ENCODE measurements around the gene ELK3. TPM values are rescaled to one million over a fixed set of nuclear protein-coding genes. Genes with fewer than 3 reads are reported as not detected.

Gene ELK3
- total RNA-seq, 1 experiment from 2014 or later = 5.7 TPM

GRCh38 chr12:96256672-96257361, 62.6 kb downstream of the ELK3 start:
- H3K36me3 ChIP-seq = peaks cover 42% of the 10 kb centered on the region
- no peak for DNase-seq
- no peaks in the 10 kb centered on the region for H3K27me3 ChIP-seq
- no peak overlapping the region for H3K4me3 ChIP-seq
- no peaks in the 10 kb centered on the region for H3K9me3 ChIP-seq

- DNase-seq = no peak
Observed at GRCh38 chr12:96257550-96258103, 63.5 kb downstream of the ELK3 start.

DNA sequence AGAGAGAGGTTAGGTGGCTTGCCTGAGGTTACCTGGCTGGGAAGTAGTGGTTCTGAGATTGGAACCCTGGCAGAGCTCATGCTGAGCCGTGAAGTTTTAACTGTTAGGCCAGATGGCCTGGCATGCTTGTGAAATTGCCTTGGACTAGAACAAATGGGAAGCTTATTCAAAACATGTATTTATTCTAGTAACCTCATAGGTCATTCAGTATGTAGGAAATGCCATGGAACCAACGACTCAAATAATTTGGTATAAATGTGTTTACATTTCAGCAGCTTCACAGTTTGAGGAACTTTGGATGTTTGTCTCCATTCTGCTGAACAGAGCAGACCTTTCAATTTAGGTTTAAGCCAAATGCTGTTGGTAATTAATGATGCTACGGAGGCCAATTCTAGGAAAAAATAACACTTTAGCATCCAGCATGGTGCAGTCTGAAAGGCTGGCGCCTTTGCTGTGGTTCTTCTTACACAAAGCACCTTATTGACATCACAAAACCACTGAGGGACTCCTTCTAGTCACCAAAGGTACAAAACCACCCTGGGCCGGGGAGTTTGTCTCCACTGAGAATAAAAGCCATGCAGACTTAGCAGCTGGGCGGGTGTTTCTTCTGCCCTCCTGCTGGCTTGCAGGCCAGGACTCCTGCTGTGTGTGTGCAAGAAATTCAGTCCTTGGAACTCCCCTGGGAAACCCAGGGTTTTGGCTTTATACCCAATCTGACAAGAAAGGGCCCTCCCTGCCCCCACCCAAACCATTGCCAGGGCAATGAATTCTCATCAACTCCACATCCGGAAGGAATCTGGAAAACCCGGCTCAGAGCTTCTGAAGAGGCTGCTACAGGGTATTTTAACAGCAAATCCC, 64.2 kb downstream of the ELK3 start:
- DNase-seq = peak; percentile 62
- no peak overlapping the region for H3K4me3 ChIP-seq
- no peaks in the 10 kb centered on the region for H3K27me3 ChIP-seq
- H3K9me3 ChIP-seq = no peaks in the 10 kb centered on the region
- peaks cover 30% of the 10 kb centered on the region for H3K36me3 ChIP-seq

More at GRCh38 chr12:96257550-96258103, 63.5 kb downstream of the ELK3 start:
- H3K4me3 ChIP-seq = no peak overlapping the region
- H3K36me3 ChIP-seq = peaks cover 34% of the 10 kb centered on the region
- H3K9me3 ChIP-seq = no peaks in the 10 kb centered on the region
- H3K27me3 ChIP-seq = no peaks in the 10 kb centered on the region

GRCh38 chr12:96260231-96260630, 66.1 kb downstream of the ELK3 start:
- no peak for DNase-seq
- no peak overlapping the region for H3K4me3 ChIP-seq
- no peaks in the 10 kb centered on the region for H3K9me3 ChIP-seq
- peaks cover 43% of the 10 kb centered on the region for H3K36me3 ChIP-seq
- H3K27me3 ChIP-seq = no peaks in the 10 kb centered on the region

- no peaks in the 10 kb centered on the region for H3K27me3 ChIP-seq
- no peak for DNase-seq
- peaks cover 46% of the 10 kb centered on the region for H3K36me3 ChIP-seq
- no peak overlapping the region for H3K4me3 ChIP-seq
- H3K9me3 ChIP-seq = no peaks in the 10 kb centered on the region
Observed at GRCh38 chr12:96260644-96261043, 66.5 kb downstream of the ELK3 start.

GRCh38 chr12:96261557-96261956, 67.4 kb downstream of the ELK3 start:
- Histone ChIP-seq H3K36me3 (peaks cover 52% of the 10 kb centered on the region), H3K27me3 (no peaks in the 10 kb centered on the region), H3K9me3 (no peaks in the 10 kb centered on the region), H3K4me3 (no peak overlapping the region)
- no peak for DNase-seq

DNA sequence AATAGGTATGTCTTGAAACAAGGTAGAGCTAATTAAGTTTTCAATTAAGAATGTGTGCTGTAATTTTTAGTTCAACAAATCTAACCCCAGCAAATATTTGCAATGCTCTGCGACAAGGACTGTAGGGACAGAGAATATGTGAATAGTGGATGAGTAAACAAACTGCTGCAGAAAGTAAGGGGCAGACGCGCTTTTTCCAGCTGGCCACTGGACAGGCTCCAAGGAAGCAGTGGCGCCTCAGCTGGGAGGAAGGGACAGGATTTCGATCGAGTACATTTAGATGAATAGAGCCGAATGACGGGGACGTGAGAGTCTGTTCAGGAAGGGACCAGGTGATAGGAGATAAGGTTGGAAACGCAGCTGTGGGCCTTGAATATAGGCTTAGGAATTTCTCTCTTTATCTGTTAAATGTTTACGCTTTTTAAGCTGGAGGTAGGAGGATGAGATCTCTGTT, 69.3 kb downstream of the ELK3 start:
- H3K36me3 ChIP-seq = peaks cover 56% of the 10 kb centered on the region
- H3K4me3 ChIP-seq = no peak overlapping the region
- H3K27me3 ChIP-seq = no peaks in the 10 kb centered on the region
- no peak for DNase-seq
- H3K9me3 ChIP-seq = no peaks in the 10 kb centered on the region

GRCh38 chr12:96265400-96265799, 71.2 kb downstream of the ELK3 start:
- DNase-seq = no peak
- Histone ChIP-seq H3K36me3 (peaks cover 61% of the 10 kb centered on the region), H3K27me3 (no peaks in the 10 kb centered on the region), H3K9me3 (no peaks in the 10 kb centered on the region), H3K4me3 (no peak overlapping the region)

- no peak overlapping the region for H3K4me3 ChIP-seq
- H3K9me3 ChIP-seq = no peaks in the 10 kb centered on the region
- peaks cover 58% of the 10 kb centered on the region for H3K36me3 ChIP-seq
- H3K27me3 ChIP-seq = no peaks in the 10 kb centered on the region
- DNase-seq = no peak
Observed at GRCh38 chr12:96265836-96266235, 71.7 kb downstream of the ELK3 start.

GRCh38 chr12:96266238-96266637, 72.1 kb downstream of the ELK3 start:
- peaks cover 58% of the 10 kb centered on the region for H3K36me3 ChIP-seq
- H3K27me3 ChIP-seq = no peaks in the 10 kb centered on the region

DNA sequence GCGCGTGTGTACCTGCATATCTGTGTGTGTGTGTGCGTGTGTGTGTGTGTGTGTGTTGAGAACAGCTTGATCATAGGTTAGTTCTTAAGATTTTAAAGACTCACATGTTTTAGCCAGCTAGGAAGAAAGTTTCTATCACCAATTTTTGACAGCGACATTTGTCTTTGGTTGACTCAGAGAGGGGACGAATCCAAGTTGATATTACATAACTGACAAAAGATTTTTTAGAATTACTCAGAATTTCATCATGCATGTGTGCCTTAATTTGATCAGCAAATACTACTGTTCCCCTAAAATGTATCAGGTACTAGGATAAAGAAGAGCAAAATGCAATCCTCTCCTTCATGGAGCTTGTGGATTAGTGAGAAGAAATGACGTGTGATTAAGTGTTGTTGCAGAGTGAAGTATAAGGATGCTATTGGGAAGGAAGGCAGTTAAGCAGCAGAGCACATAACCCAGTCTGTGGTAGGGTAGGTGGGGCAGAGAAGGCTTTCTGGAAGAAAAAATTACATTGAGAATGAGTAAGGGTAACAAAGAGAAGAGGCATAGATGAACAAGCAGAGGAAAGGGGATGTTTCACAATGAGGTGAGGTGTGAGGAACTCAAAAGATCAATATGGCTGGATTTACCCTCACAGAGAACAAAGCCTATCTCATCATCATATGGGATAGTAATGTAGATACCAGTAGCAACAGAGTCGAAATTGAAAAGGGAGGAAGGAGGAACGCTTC, 77.5 kb downstream of the ELK3 start:
- H3K36me3 ChIP-seq = peaks cover 58% of the 10 kb centered on the region
- H3K9me3 ChIP-seq = no peaks in the 10 kb centered on the region
- no peak for DNase-seq
- H3K27me3 ChIP-seq = no peaks in the 10 kb centered on the region
- H3K4me3 ChIP-seq = no peak overlapping the region

More at GRCh38 chr12:96266238-96266637, 72.1 kb downstream of the ELK3 start:
- Histone ChIP-seq H3K4me3 (no peak overlapping the region), H3K9me3 (no peaks in the 10 kb centered on the region)
- DNase-seq = no peak

DNA sequence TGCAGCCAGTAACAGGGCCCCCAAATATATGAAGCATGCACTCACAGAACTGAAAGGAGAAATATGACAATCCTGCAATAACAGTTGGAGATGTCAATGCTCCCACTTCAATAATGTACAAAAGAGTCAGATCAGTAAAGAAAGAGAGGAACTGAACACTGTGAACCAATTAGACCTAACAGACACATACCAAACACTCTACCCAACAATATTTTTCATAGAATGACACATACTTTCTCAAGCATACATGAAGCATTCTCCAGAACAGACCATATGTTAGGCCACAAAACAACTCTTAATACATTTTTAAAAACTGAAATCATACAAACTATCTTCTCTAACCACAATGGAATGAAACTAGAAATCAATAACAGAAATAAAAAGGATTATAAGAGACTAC, 80.2 kb downstream of the ELK3 start:
- DNase-seq = no peak
- H3K36me3 ChIP-seq = peaks cover 52% of the 10 kb centered on the region
- no peaks in the 10 kb centered on the region for H3K27me3 ChIP-seq
- H3K9me3 ChIP-seq = no peaks in the 10 kb centered on the region
- no peak overlapping the region for H3K4me3 ChIP-seq

- no peak for DNase-seq
- H3K9me3 ChIP-seq = no peaks in the 10 kb centered on the region
- peaks cover 65% of the 10 kb centered on the region for H3K36me3 ChIP-seq
- H3K27me3 ChIP-seq = no peaks in the 10 kb centered on the region
- H3K4me3 ChIP-seq = no peak overlapping the region
Observed at GRCh38 chr12:96285158-96285557, 91.0 kb downstream of the ELK3 start.

GRCh38 chr12:96289067-96289466, 94.9 kb downstream of the ELK3 start:
- DNase-seq = no peak
- H3K4me3 ChIP-seq = no peak overlapping the region

DNA sequence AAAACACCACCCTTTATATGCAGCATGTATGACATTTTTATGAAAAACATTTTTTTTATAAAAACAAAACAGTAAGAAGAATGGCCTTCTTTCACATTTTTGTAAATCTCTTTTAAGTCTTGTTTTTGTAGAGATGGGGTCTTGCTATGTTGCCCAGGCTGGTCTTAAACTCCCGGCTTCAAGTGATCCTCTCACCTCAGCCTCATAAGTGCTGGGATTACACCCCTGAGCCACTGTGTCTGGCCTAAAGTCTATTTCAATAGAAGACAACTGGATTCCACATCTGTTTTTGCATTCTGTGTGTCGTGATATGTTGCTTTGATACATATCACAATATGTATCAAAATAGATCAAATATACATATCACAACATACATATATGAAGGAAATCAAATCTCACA, 98.9 kb downstream of the ELK3 start:
- Histone ChIP-seq H3K4me3 (no peak overlapping the region), H3K36me3 (peaks cover 34% of the 10 kb centered on the region), H3K9me3 (no peaks in the 10 kb centered on the region), H3K27me3 (no peaks in the 10 kb centered on the region)
- no peak for DNase-seq

More at GRCh38 chr12:96289067-96289466, 94.9 kb downstream of the ELK3 start:
- no peaks in the 10 kb centered on the region for H3K27me3 ChIP-seq
- no peaks in the 10 kb centered on the region for H3K9me3 ChIP-seq
- H3K36me3 ChIP-seq = peaks cover 41% of the 10 kb centered on the region

DNA sequence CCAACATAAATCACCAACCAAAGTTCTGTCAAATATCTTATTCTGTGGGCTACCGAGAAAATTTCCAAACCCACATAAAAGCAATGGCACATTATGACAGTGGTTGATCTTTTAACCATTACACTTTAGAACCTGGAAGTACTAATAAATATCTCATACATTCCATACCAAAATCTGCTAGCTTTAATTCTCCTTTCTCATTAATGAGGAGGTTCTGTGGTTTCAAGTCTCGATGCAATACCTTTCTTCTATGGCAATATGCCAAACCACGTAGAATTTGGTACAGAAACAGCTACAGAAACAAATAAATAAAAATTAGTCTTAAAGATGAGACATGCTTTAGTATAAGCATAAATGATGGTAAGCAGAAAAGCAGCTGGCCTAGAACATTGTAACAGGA, 100.7 kb downstream of the ELK3 start:
- no peak for DNase-seq
- peaks cover 29% of the 10 kb centered on the region for H3K36me3 ChIP-seq
- H3K9me3 ChIP-seq = no peaks in the 10 kb centered on the region
- no peak overlapping the region for H3K4me3 ChIP-seq
- no peaks in the 10 kb centered on the region for H3K27me3 ChIP-seq

All from MG63 (cell line).